COLO668 (cell line): Measurements from ENCODE around the gene SYT11.
A peak's percentile ranks its signal among the peaks of the same experiment; 100 is the strongest.

ENCODE experiments used
- DNase-seq: peaks from one replicate; lab custom pipeline; 2025; ENCODE audit not compliant: unreplicated experiment; lab: John Stamatoyannopoulos, UW

Gene SYT11

DNA sequence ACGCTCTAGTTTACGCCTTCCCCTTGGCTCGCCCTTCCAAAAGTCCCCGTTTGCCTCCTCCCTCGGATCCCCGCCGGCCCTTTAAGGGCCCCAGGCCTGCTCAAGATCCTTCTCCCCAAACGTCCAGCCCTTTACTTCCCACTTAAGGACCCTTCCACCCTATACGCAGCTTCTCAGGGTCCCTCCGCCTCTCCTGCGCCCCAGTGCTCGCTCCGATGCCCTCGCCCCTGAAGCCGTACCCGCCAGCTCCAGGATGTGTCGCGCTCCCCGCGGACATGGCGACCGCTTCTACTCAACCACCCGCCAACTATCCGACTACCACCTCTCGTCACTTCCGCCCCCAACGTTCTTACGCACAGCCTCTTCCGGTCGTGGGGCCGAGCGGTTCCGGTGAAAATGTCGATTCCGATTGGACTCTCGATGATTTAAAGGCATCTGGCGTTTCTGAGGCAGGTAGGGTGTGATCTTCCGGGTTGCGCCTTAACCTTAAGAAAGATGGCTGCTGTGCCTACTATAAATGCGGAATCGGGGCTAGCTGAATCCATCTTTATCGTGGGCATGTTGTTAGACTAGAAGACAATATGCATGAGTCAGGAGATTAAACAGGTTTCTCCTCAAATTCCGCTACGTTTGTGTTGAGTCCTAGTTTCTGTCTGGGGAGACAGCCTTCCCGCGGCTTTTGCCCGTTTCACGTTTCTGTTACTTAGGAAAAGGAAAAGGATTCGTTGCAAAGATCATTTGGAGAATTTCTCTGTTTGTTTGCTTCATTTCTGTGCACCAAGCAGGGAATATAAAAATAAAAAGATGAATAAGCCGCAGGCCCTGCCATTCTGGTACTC lies 74.9 kb downstream of the SYT11 start, which contains the start of gene KHDC4:
TSS of gene KHDC4 (minus strand) at position 317 of the 839 bp plus-strand sequence. CDS start at position 277, 40 bp downstream.
- DNase-seq: peak; percentile 98
